ENCODE data around the gene OCA2.

Gene OCA2

GRCh38 chr15:27889258-27889657 lies 209.9 kb downstream of the OCA2 start:
- TF ChIP-seq SIN3A (IDR thresholded peaks at IDR 0.05; ENCODE audit: borderline replicate concordance, insufficient read depth, low read length) (no peak), TAF1 (IDR thresholded peaks at IDR 0.05; ENCODE audit: borderline replicate concordance, insufficient read depth, low read length) (no peak), POLR2AphosphoS5 (IDR thresholded peaks at IDR 0.05; ENCODE audit: low read depth, low read length) (no peak), FOXP2 (optimal IDR thresholded peaks at IDR 0.05; ENCODE audit: borderline replicate concordance, extremely low read depth, extremely low read length, insufficient read depth) (no peak)
- TF ChIP-seq, protein P1, sequence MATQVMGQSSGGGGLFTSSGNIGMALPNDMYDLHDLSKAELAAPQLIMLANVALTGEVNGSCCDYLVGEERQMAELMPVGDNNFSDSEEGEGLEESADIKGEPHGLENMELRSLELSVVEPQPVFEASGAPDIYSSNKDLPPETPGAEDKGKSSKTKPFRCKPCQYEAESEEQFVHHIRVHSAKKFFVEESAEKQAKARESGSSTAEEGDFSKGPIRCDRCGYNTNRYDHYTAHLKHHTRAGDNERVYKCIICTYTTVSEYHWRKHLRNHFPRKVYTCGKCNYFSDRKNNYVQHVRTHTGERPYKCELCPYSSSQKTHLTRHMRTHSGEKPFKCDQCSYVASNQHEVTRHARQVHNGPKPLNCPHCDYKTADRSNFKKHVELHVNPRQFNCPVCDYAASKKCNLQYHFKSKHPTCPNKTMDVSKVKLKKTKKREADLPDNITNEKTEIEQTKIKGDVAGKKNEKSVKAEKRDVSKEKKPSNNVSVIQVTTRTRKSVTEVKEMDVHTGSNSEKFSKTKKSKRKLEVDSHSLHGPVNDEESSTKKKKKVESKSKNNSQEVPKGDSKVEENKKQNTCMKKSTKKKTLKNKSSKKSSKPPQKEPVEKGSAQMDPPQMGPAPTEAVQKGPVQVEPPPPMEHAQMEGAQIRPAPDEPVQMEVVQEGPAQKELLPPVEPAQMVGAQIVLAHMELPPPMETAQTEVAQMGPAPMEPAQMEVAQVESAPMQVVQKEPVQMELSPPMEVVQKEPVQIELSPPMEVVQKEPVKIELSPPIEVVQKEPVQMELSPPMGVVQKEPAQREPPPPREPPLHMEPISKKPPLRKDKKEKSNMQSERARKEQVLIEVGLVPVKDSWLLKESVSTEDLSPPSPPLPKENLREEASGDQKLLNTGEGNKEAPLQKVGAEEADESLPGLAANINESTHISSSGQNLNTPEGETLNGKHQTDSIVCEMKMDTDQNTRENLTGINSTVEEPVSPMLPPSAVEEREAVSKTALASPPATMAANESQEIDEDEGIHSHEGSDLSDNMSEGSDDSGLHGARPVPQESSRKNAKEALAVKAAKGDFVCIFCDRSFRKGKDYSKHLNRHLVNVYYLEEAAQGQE (IDR thresholded peaks at IDR 0.05; ENCODE audit: insufficient read depth in 1 of 2, low read depth in 2 of 2, low read length in 2 of 2), result no peak

DNA sequence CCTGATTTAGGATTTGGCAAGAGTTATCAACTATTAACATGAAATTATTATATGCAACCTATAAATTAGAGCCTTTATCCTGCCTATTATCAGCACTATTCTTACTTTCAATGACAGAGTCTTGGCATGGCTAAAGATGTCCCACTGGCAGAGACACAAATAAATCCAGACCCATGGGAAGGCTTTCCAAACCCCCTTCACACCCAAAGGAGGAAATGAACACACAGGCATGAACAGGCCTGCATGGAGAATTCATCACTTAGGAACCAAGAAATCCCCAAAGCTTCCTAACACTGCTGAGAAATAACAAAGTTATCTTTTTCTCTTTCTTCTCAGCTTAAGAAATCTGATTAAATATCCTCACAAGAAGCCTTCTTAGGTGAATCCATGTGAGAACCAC lies 213.9 kb downstream of the OCA2 start:
- no peak for TF ChIP-seq POLR2AphosphoS5 (IDR thresholded peaks at IDR 0.05; ENCODE audit: low read depth, low read length)
- TF ChIP-seq SIN3A (IDR thresholded peaks at IDR 0.05; ENCODE audit: borderline replicate concordance, insufficient read depth, low read length), result no peak
- no peak for TF ChIP-seq TAF1 (IDR thresholded peaks at IDR 0.05; ENCODE audit: borderline replicate concordance, insufficient read depth, low read length)
- TF ChIP-seq FOXP2 (optimal IDR thresholded peaks at IDR 0.05; ENCODE audit: borderline replicate concordance, extremely low read depth, extremely low read length, insufficient read depth), result no peak
- TF ChIP-seq, protein P1 (IDR thresholded peaks at IDR 0.05; ENCODE audit: insufficient read depth in 1 of 2, low read depth in 2 of 2, low read length in 2 of 2), result no peak

- TF ChIP-seq FOXP2 (optimal IDR thresholded peaks at IDR 0.05; ENCODE audit: borderline replicate concordance, extremely low read depth, extremely low read length, insufficient read depth), result no peak
- TF ChIP-seq, protein P1 (IDR thresholded peaks at IDR 0.05; ENCODE audit: insufficient read depth in 1 of 2, low read depth in 2 of 2, low read length in 2 of 2), result no peak
- no peak for TF ChIP-seq SIN3A (IDR thresholded peaks at IDR 0.05; ENCODE audit: borderline replicate concordance, insufficient read depth, low read length)
- no peak for TF ChIP-seq POLR2AphosphoS5 (IDR thresholded peaks at IDR 0.05; ENCODE audit: low read depth, low read length)
- no peak for TF ChIP-seq TAF1 (IDR thresholded peaks at IDR 0.05; ENCODE audit: borderline replicate concordance, insufficient read depth, low read length)
Observed at GRCh38 chr15:27884726-27885125, 214.4 kb downstream of the OCA2 start.

DNA sequence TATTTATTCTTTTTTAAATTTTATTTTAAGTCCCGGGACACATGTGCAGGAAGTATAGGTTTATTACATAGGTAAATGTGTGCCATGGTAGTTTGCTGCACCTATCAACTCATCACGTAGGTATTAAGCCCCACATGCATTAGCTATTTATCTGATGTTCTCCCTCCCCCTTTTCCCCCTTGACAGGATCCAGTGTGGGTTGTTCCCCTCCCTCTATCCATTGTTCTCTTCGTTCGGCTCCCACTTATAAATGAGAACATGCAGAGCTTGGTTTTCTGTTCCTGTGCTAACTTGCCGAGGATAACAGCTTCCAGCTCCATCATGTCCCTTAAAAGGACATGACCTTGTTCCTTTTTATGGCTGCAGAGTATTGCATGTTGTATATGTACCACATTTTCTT lies 220.3 kb downstream of the OCA2 start:
- TF ChIP-seq, protein P1 (IDR thresholded peaks at IDR 0.05; ENCODE audit: insufficient read depth in 1 of 2, low read depth in 2 of 2, low read length in 2 of 2), result no peak
- TF ChIP-seq FOXP2 (optimal IDR thresholded peaks at IDR 0.05; ENCODE audit: borderline replicate concordance, extremely low read depth, extremely low read length, insufficient read depth), result no peak
- no peak for TF ChIP-seq TAF1 (IDR thresholded peaks at IDR 0.05; ENCODE audit: borderline replicate concordance, insufficient read depth, low read length)
- no peak for TF ChIP-seq POLR2AphosphoS5 (IDR thresholded peaks at IDR 0.05; ENCODE audit: low read depth, low read length)
- no peak for TF ChIP-seq SIN3A (IDR thresholded peaks at IDR 0.05; ENCODE audit: borderline replicate concordance, insufficient read depth, low read length)

DNA sequence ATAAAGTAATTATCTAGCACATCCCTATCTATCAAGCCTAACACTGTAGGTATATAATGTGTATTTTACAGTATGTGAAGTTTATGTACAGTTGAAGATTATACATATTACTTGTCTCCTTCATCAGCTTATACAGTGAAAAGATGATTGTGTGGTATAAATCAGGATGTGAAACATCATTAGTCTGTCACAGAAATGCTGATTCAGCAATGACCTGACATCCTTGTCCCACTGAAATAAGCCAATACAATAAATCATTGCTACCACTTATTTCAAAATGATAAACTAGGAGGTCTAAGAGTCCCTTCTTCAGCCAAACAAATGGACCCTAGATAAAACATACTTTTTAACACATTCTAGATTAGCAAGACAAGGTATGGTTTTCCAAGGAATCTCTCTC lies 225.3 kb downstream of the OCA2 start:
- TF ChIP-seq TAF1 (IDR thresholded peaks at IDR 0.05; ENCODE audit: borderline replicate concordance, insufficient read depth, low read length), result no peak
- TF ChIP-seq, protein P1 (IDR thresholded peaks at IDR 0.05; ENCODE audit: insufficient read depth in 1 of 2, low read depth in 2 of 2, low read length in 2 of 2), result no peak
- TF ChIP-seq SIN3A (IDR thresholded peaks at IDR 0.05; ENCODE audit: borderline replicate concordance, insufficient read depth, low read length), result no peak
- no peak for TF ChIP-seq FOXP2 (optimal IDR thresholded peaks at IDR 0.05; ENCODE audit: borderline replicate concordance, extremely low read depth, extremely low read length, insufficient read depth)
- TF ChIP-seq POLR2AphosphoS5 (IDR thresholded peaks at IDR 0.05; ENCODE audit: low read depth, low read length), result no peak

Data from PFSK-1 (cell line).